ENCODE measurements around the gene CCL26.

DNA sequence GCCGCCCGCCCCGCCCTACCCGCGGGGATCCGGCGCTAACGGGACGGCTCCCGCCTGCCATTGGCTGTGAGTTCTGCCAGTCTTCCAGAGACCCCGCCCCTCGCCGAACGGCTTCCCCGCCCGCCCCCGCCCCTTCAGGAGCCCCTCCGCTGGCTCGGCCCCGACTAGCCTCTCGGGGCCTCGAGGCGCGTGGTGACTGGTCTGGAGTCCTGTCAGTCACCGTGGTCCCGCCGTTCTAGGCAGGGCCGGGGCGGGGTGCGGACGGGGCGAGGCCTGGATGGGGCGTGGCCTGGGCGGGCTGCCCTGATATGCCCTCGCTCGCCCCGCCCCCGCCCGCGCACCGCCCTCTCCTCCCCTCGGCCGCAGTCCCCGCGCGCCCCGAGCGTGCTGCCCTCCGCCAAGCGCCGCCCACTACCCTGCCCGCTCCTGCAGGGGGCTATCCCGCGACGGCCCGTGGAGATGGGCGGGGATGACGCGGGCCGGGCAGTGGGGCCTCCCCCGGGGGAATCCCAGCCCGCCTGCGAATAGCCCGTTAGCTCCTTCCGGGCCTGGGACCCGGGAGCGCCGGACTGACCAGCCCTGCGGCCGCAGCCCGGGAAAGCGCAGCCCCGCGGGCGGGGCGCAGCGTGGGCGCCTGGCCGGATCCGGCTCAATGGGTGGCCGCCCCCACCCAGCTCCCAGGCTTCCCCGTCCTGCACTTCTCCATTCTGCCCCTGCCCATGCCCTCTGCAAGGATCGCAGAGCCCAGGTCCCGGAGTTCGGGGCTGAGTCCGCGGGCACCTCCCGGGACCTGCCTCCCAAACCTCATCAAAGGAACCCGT lies 32.8 kb downstream of the CCL26 start:
- no peak for TF ChIP-seq EZH2 (IDR thresholded peaks at IDR 0.05; ENCODE audit: insufficient read depth, poor library complexity, severe bottlenecking)
- TF ChIP-seq EZH2phosphoT487 (IDR thresholded peaks at IDR 0.05; ENCODE audit: insufficient read depth, low read depth) = no peak
